OCI-LY3 (cell line): ENCODE data around the gene PALS2.

ENCODE experiments used
- H2AFZ ChIP-seq: fragments of 200-600, 300-600 bp; shearing (Covaris generic); 2 replicates; pipeline ENCODE4 v1.6.0; 2014; ENCODE audit warnings: antibody characterized with exemption, low read depth, low read length
- H3K27ac ChIP-seq: fragments of 200-600, 300-600 bp; sonication (generic); 2 replicates; pipeline ENCODE4 v1.5.1; 2014; ENCODE audit warnings: mild to moderate bottlenecking, low read length, moderate library complexity, mixed read lengths
- H3K27me3 ChIP-seq: fragments of 200-600, 300-600 bp; sonication (generic); 2 replicates; pipeline ENCODE4 v1.6.1; 2014; ENCODE audit warnings: low read depth, low read length, mixed read lengths
- H3K36me3 ChIP-seq: fragments of 200-600, 300-600 bp; sonication (generic); replicated peaks from 2 replicates; pipeline ENCODE3; 2014; ENCODE audit warnings: low read depth, low read length, mixed read lengths
- H3K4me1 ChIP-seq: fragments of 300-600, 200-600 bp; sonication (generic); 2 replicates; pipeline ENCODE4 v1.6.1; 2014; ENCODE audit warnings: low read length, mixed read lengths
- H3K4me2 ChIP-seq: fragments of 200-600, 300-600 bp; sonication (generic); 2 replicates; pipeline ENCODE4 v1.6.1; 2014; ENCODE audit warnings: low read length, mixed read lengths
- H3K4me3 ChIP-seq: fragments of 300-600, 200-600 bp; sonication (generic); 2 replicates; pipeline ENCODE4 v1.5.1; 2014; ENCODE audit warnings: antibody characterized with exemption, mild to moderate bottlenecking, low read length, moderate library complexity
- H3K79me2 ChIP-seq: fragments of 300-600, 200-600 bp; shearing (Covaris generic); 2 replicates; pipeline ENCODE4 v1.6.1; 2014; ENCODE audit warnings: mild to moderate bottlenecking, low read length, mixed read lengths
- H3K9ac ChIP-seq: fragments of 300-600, 200-600 bp; shearing (Covaris generic); 2 replicates; pipeline ENCODE4 v1.6.0; 2014; ENCODE audit warnings: mild to moderate bottlenecking, low read length, moderate library complexity
- H3K9me3 ChIP-seq: fragments of 200-600, 300-600 bp; shearing (Covaris generic); 2 replicates; pipeline ENCODE4 v1.6.1; 2014; ENCODE audit warnings: low read length, mixed read lengths; ENCODE audit not compliant: insufficient read depth
- H4K20me1 ChIP-seq: fragments of 200-600, 300-600 bp; sonication (generic); 2 replicates; pipeline ENCODE4 v1.6.1; 2016; ENCODE audit warnings: low read length, mixed read lengths; ENCODE audit not compliant: insufficient read depth
- CTCF ChIP-seq: fragments of 200-600, 300-600 bp; sonication (generic); IDR thresholded peaks from 2 replicates; pipeline ENCODE4 v1.5.1; 2014; ENCODE audit warnings: antibody characterized with exemption, low read length, low read depth
- EZH2phosphoT487 ChIP-seq: fragments of 200-600 bp; shearing (Covaris generic); IDR thresholded peaks from 2 replicates; pipeline ENCODE4 v1.6.1; 2018; ENCODE audit warnings: antibody characterized with exemption, mixed run types, low read depth

PALS2 gene

DNA sequence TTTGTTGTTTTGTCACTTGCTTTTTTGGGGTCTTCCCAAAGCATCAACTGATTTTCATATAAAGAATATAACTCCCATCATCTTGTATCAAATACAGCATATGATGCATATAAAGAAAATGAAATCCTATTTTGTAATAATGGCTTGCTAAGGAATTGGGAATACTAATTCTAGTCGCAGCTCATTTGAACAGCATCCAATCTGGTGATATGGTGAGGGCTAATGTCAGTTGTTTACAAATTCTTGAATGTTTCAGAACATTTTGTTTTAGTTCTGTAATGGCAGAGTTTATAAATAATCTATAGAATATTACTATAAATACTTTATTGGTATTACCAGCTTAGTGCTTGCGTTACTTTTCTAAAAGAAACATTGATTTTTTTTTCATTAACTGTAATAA, 8.9 kb downstream of the PALS2 start:
- Histone ChIP-seq H3K27ac (no peak overlapping the region), H3K27me3 (no peaks in the 10 kb centered on the region), H3K9ac (no peak overlapping the region), H3K4me1 (peaks cover 3% of the 10 kb centered on the region; the same call in 1 of the 2 replicates), H4K20me1 (peaks cover 4% of the 10 kb centered on the region; the same call in 1 of the 2 replicates), H2AFZ (no peak overlapping the region), H3K79me2 (peaks cover 62% of the 10 kb centered on the region), H3K4me2 (no peak overlapping the region), H3K36me3 (no peaks in the 10 kb centered on the region), H3K9me3 (no peaks in the 10 kb centered on the region), H3K4me3 (no peak overlapping the region)
- TF ChIP-seq CTCF = no peak
- no peak for TF ChIP-seq EZH2phosphoT487

DNA sequence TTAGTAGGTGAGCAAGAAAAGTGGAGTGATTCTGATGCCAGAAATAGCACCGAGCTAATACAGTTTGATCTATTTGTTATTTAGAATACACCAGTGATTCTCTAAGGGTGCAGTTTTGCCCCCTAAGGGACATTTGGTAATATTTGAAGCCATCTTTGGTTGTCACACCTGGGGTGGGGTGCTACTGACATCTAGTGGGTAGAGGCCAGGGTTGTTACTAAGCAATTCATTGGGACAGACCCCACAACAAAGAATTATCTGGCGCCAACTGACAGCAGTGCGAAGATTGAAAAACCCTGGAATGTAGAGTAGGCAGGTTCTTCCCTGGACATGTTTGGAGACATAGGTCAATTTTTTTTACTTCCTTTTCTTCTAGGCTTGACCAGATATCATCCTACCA, 14.6 kb downstream of the PALS2 start:
- peaks cover 30% of the 10 kb centered on the region for H3K4me1 ChIP-seq
- peaks cover 59% of the 10 kb centered on the region for H3K79me2 ChIP-seq
- TF ChIP-seq CTCF (peak; percentile 64), EZH2phosphoT487 (no peak)
- H3K4me3 ChIP-seq = peak overlapping the region; percentile 42; the same call in 1 of the 2 replicates
- H3K36me3 ChIP-seq = no peaks in the 10 kb centered on the region
- no peak overlapping the region for H3K9ac ChIP-seq
- no peaks in the 10 kb centered on the region for H3K27me3 ChIP-seq
- no peaks in the 10 kb centered on the region for H3K9me3 ChIP-seq
- no peaks in the 10 kb centered on the region for H4K20me1 ChIP-seq
- peak overlapping the region; percentile 14; the same call in 1 of the 2 replicates for H3K27ac ChIP-seq
- peak overlapping the region; percentile 60 for H3K4me2 ChIP-seq
- H2AFZ ChIP-seq = no peak overlapping the region

DNA sequence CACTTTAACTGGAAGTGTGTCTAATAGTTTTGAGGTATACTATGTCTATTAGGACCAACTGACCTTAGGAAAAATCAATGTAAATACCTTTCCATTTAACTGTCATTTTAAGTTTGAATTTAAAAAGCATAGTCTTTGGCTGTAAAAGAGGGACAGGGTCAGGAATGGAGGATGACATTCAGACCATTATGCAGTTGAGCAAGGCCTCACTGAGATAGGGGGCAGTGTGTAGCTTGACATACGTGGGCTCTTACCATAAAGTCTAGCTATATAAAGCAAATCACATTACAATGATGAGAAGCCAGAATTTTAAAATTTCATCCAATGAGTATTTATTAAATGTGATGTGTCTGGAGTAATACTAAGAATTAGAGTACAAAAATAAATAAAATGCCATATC, 17.9 kb downstream of the PALS2 start:
- H3K79me2 ChIP-seq = peaks cover 63% of the 10 kb centered on the region
- peaks cover 30% of the 10 kb centered on the region for H3K4me1 ChIP-seq
- no peak overlapping the region for H3K9ac ChIP-seq
- no peak overlapping the region for H3K4me2 ChIP-seq
- no peaks in the 10 kb centered on the region for H4K20me1 ChIP-seq
- no peak overlapping the region for H2AFZ ChIP-seq
- H3K27ac ChIP-seq = no peak overlapping the region
- TF ChIP-seq EZH2phosphoT487 = no peak
- TF ChIP-seq CTCF = peak; percentile 34; the same call in 1 of the 2 replicates
- no peaks in the 10 kb centered on the region for H3K27me3 ChIP-seq
- no peaks in the 10 kb centered on the region for H3K9me3 ChIP-seq
- no peak overlapping the region for H3K4me3 ChIP-seq
- no peaks in the 10 kb centered on the region for H3K36me3 ChIP-seq

GRCh38 chr7:24595671-24596418, 22.6 kb downstream of the PALS2 start:
- no peaks in the 10 kb centered on the region for H4K20me1 ChIP-seq
- no peak overlapping the region for H3K4me3 ChIP-seq
- no peaks in the 10 kb centered on the region for H3K27me3 ChIP-seq
- no peaks in the 10 kb centered on the region for H3K9me3 ChIP-seq
- H3K4me1 ChIP-seq = peaks cover 10% of the 10 kb centered on the region
- H2AFZ ChIP-seq = no peak overlapping the region
- H3K36me3 ChIP-seq = no peaks in the 10 kb centered on the region
- no peak overlapping the region for H3K9ac ChIP-seq
- H3K4me2 ChIP-seq = no peak overlapping the region
- peaks cover 44% of the 10 kb centered on the region for H3K79me2 ChIP-seq
- TF ChIP-seq CTCF (no peak), EZH2phosphoT487 (no peak)
- no peak overlapping the region for H3K27ac ChIP-seq
